ENCODE measurements around the gene RPS19.

- TF ChIP-seq CTCF (IDR thresholded peaks at IDR 0.05; ENCODE audit: poor library complexity, severe bottlenecking) (no peak), TAF1 (IDR thresholded peaks at IDR 0.05; ENCODE audit: low read depth) (no peak), EP300 (conservative IDR thresholded peaks at IDR 0.05; ENCODE audit: poor library complexity, severe bottlenecking) (no peak), POLR2AphosphoS5 (IDR thresholded peaks at IDR 0.05) (no peak)
Observed at GRCh38 chr19:41871573-41872383, 11.7 kb downstream of the RPS19 start.
